ENCODE results near the gene DESI2.

DNA sequence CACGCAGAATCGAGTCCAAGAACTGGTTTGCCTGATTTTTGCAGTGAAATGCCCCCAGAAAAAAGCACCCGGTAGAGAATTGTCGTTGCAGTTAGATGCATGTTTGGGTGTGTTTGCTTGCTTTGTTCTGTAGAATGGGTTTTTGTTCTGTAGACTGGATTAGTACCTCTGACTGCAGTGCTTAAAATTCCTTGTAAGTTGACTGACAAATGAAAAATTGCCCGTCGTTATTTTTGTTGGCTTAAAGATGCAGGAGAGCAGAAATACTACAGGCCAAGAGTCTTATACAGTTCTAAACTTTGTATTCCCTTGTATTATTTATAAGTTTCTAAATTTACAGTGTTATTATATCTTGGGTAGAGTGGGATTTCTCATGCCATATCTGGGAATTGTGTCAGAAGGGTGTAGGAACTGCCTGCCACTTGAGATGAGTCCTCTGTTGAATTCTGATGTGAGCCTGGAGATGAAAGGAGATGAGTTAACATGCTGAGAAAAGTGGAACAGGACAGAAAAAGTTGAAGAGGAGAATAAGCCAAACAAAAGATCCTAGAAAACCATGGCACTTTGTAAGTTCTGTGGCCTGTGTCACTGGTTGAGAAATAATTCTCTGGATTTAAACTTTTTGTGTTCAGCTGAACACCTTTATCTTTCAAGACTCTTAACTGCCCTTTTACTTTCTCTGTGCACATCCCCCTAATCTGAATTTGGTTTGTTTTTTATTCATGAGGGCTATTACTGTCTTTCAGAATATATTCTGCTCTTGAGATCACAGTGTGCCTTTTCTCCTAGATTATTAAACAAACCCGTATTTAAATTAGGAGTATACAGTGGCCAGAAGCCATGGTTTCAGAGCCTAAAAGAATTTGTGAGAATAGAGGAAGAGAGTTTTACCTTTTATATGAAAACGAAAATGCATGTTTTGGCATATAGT is 1.4 kb downstream of the DESI2 start:
- TF ChIP-seq POLR2A (IDR thresholded peaks at IDR 0.05) = no peak
- TF ChIP-seq CTCF (IDR thresholded peaks at IDR 0.05) = no peak
- TF ChIP-seq POLR2AphosphoS5 (IDR thresholded peaks at IDR 0.05) = no peak

Measured in breast epithelium (tissue), 3 donors.